K562 (cell line): Measurements from ENCODE around the gene CPPED1. TPM values are rescaled to one million over a fixed set of nuclear protein-coding genes. Genes with fewer than 3 reads are reported as not detected.

Source experiments
- ATF1 ChIP-seq, 2 experiments: fragments of 450-650 bp in 1 of 2; IDR thresholded peaks; 2 replicates each; pipeline ENCODE4 v1.6.1; 2016; ENCODE audit warnings: missing compliant biosample characterization in 1 of 2, missing genetic modification characterization in 1 of 2
- BACH1 ChIP-seq: fragments of 200-800 bp; sonication (Bioruptor generic); IDR thresholded peaks from 2 replicates; pipeline ENCODE4 v1.6.1; 2016; ENCODE audit warnings: missing genetic modification characterization, missing compliant biosample characterization
- HDAC6 ChIP-seq: IDR thresholded peaks from 2 replicates; pipeline ENCODE4 v1.6.1; 2012; ENCODE audit warnings: low read depth, mild to moderate bottlenecking, control low read depth, inconsistent platforms, low read length, moderate library complexity
- KDM5B ChIP-seq: fragments of 200-600 bp; sonication (generic); IDR thresholded peaks from 2 replicates; pipeline ENCODE4 v1.6.1; 2012; ENCODE audit warnings: low read depth, mild to moderate bottlenecking, moderate library complexity, low read length, control low read depth, inconsistent platforms; ENCODE audit not compliant: insufficient replicate concordance
- NONO ChIP-seq, 2 experiments: fragments of 200-400 bp in 1 of 2; fragments of 450-650 bp in 1 of 2; formaldehyde crosslinking in 1 of 2; IDR thresholded peaks; 2 replicates each; pipeline ENCODE4 v1.6.1; 2017; ENCODE audit warnings: low read depth in 2 of 2, mild to moderate bottlenecking in 2 of 2, moderate library complexity in 2 of 2, low read length in 1 of 2
- POLR2AphosphoS2 ChIP-seq: IDR thresholded peaks from 2 replicates; pipeline ENCODE4 v1.6.1; 2012; ENCODE audit warnings: low read length, improper control_type of control experiment
- SP2 ChIP-seq: IDR thresholded peaks from 2 replicates; pipeline ENCODE4 v1.6.1; 2011; ENCODE audit warnings: mild to moderate bottlenecking, low read depth, low read length, moderate library complexity; ENCODE audit not compliant: poor library complexity, severe bottlenecking; ENCODE audit errors: extremely low read depth
- SRSF9 ChIP-seq: fragments of 200-400 bp; formaldehyde crosslinking; IDR thresholded peaks from 2 replicates; pipeline ENCODE4 v1.6.1; 2017; ENCODE audit warnings: low read depth, low read length, borderline replicate concordance
- TARDBP ChIP-seq: fragments of 450-650 bp; IDR thresholded peaks from 2 replicates; pipeline ENCODE4 v1.6.1; 2016
- U2AF1 ChIP-seq: fragments of 200-400 bp; formaldehyde crosslinking; optimal IDR thresholded peaks from 2 replicates; pipeline ENCODE3; 2017; ENCODE audit warnings: mild to moderate bottlenecking, low read depth, low read length, moderate library complexity
- ZNF184 ChIP-seq: sonication (generic); formaldehyde crosslinking; IDR thresholded peaks from 2 replicates; pipeline ENCODE4 v1.5.0; 2020; ENCODE audit warnings: missing genetic modification reagents
- ZNF384 ChIP-seq: IDR thresholded peaks from 2 replicates; pipeline ENCODE4 v1.6.1; 2012; ENCODE audit warnings: low read depth, low read length, improper control_type of control experiment
- ZNF589 ChIP-seq: fragments of 200-800 bp; sonication (Bioruptor generic); IDR thresholded peaks from 2 replicates; pipeline ENCODE4 v1.6.1; 2016; ENCODE audit warnings: low read depth, missing genetic modification characterization, missing compliant biosample characterization
- ZNF778 ChIP-seq: fragments of 450-650 bp; formaldehyde crosslinking; IDR thresholded peaks from 2 replicates; pipeline ENCODE4 v1.4.0; 2020; ENCODE audit warnings: mild to moderate bottlenecking, moderate library complexity
- polyA plus RNA-seq, 8 experiments: library from polyadenylated mRNA; depleted of rRNA in 4 of 8; stranded (reverse) in 5 of 8; unstranded in 3 of 8; fragments of >200 nt; fragmentation: Nextera tagmentation in 2 of 8; fragmentation: Illumina TruSeq in 1 of 8; extraction: Ambion mirVana in 2 of 8; extraction: Trizol in 1 of 8; gene quantifications; 2 replicates each; pipeline versions ENCODE4 v1.2.1 to v1.2.3, GENCODE V29; 2011 to 2014; ENCODE audit warnings: inconsistent platforms in 1 of 8, missing spikeins in 1 of 8
- total RNA-seq, 7 experiments: library from RNA; depleted of rRNA in 6 of 7; stranded (reverse); fragments of >200 nt in 6 of 7; fragmentation: Illumina TruSeq in 2 of 7; extraction: Trizol in 2 of 7; gene quantifications; 2 replicates each; pipeline versions ENCODE4 v1.2.1 to v1.2.3, GENCODE V29; 2011 to 2021; ENCODE audit warnings: low replicate concordance in 1 of 7
- TF ChIP-seq, protein P1 (sequence below): IDR thresholded peaks from 2 replicates; pipeline ENCODE4 v1.6.1; 2016; ENCODE audit warnings: missing genetic modification characterization, missing compliant biosample characterization
- TF ChIP-seq, protein P2 (sequence below): fragments of 250-450 bp; sonication (Bioruptor Pico); IDR thresholded peaks from 2 replicates; pipeline ENCODE4 v1.8.0; 2022; ENCODE audit warnings: inconsistent platforms
- TF ChIP-seq, protein P3 (sequence below): fragments of 250-450 bp; sonication (Bioruptor Pico); IDR thresholded peaks from 2 replicates; pipeline ENCODE4 v1.5.0; 2021
- TF ChIP-seq, protein P4 (sequence below): fragments of 250-450 bp; sonication (Bioruptor Pico); IDR thresholded peaks from 2 replicates; pipeline ENCODE4 v1.8.0; 2021; ENCODE audit warnings: moderate library complexity, mild to moderate bottlenecking, inconsistent platforms

Gene CPPED1
- total and polyA plus RNA-seq, 9 of the 15 experiments (the other 6 are each of a cell fraction or from before 2014, with no cell fraction given): 7.5 to 25.7 (median 16.9) TPM

DNA sequence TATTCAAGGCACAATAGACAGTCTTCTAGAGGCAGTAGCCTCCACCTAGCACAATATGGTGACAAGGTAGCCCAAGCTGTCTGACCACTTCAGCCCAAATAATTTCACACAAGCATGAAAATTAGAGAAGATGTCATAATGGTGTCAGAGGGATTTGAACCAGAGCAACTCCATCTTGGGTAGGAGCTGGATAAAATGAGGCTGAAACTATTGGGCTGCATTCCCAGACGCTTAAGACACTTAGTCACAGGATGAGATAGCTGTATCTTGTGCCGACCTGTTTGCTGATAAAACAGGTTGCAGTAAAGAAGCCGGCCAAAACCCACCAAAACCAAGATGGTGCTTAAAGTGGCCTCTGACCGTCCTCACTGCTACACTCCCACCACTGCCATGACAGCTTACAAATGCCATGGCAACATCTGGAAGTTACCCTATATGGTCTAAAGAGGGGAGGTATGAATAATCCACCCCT lies 192.6 kb downstream of the CPPED1 start (continued):
- TF ChIP-seq, protein P1, sequence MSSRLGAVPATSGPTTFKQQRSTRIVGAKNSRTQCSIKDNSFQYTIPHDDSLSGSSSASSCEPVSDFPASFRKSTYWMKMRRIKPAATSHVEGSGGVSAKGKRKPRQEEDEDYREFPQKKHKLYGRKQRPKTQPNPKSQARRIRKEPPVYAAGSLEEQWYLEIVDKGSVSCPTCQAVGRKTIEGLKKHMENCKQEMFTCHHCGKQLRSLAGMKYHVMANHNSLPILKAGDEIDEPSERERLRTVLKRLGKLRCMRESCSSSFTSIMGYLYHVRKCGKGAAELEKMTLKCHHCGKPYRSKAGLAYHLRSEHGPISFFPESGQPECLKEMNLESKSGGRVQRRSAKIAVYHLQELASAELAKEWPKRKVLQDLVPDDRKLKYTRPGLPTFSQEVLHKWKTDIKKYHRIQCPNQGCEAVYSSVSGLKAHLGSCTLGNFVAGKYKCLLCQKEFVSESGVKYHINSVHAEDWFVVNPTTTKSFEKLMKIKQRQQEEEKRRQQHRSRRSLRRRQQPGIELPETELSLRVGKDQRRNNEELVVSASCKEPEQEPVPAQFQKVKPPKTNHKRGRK (tag): no peak
- TF ChIP-seq, protein P2, sequence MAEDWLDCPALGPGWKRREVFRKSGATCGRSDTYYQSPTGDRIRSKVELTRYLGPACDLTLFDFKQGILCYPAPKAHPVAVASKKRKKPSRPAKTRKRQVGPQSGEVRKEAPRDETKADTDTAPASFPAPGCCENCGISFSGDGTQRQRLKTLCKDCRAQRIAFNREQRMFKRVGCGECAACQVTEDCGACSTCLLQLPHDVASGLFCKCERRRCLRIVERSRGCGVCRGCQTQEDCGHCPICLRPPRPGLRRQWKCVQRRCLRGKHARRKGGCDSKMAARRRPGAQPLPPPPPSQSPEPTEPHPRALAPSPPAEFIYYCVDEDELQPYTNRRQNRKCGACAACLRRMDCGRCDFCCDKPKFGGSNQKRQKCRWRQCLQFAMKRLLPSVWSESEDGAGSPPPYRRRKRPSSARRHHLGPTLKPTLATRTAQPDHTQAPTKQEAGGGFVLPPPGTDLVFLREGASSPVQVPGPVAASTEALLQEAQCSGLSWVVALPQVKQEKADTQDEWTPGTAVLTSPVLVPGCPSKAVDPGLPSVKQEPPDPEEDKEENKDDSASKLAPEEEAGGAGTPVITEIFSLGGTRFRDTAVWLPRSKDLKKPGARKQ (CRISPR knock-in tag): no peak
- TF ChIP-seq, protein P3, sequence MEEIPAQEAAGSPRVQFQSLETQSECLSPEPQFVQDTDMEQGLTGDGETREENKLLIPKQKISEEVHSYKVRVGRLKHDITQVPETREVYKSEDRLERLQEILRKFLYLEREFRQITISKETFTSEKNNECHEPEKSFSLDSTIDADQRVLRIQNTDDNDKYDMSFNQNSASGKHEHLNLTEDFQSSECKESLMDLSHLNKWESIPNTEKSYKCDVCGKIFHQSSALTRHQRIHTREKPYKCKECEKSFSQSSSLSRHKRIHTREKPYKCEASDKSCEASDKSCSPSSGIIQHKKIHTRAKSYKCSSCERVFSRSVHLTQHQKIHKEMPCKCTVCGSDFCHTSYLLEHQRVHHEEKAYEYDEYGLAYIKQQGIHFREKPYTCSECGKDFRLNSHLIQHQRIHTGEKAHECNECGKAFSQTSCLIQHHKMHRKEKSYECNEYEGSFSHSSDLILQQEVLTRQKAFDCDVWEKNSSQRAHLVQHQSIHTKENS (CRISPR knock-in tag): no peak
- no peak for TF ChIP-seq ATF1 (CRISPR knock-in tag; IDR thresholded peaks at IDR 0.05)
- peak; percentile 31; the same call in 1 of the 2 replicates for TF ChIP-seq ATF1 (tag; IDR thresholded peaks at IDR 0.05)
- TF ChIP-seq ZNF384: no peak
- TF ChIP-seq KDM5B: no peak
- peak; percentile 100 for TF ChIP-seq ZNF589
- no peak for TF ChIP-seq ZNF184 (CRISPR knock-in tag)
- no peak for TF ChIP-seq U2AF1
- no peak for TF ChIP-seq HDAC6
- TF ChIP-seq BACH1: peak; percentile 98
- TF ChIP-seq SRSF9: no peak
- TF ChIP-seq, protein P4, sequence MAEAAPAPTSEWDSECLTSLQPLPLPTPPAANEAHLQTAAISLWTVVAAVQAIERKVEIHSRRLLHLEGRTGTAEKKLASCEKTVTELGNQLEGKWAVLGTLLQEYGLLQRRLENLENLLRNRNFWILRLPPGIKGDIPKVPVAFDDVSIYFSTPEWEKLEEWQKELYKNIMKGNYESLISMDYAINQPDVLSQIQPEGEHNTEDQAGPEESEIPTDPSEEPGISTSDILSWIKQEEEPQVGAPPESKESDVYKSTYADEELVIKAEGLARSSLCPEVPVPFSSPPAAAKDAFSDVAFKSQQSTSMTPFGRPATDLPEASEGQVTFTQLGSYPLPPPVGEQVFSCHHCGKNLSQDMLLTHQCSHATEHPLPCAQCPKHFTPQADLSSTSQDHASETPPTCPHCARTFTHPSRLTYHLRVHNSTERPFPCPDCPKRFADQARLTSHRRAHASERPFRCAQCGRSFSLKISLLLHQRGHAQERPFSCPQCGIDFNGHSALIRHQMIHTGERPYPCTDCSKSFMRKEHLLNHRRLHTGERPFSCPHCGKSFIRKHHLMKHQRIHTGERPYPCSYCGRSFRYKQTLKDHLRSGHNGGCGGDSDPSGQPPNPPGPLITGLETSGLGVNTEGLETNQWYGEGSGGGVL (CRISPR knock-in tag): peak; percentile 93
- no peak for TF ChIP-seq ZNF778
- no peak for TF ChIP-seq POLR2AphosphoS2
- TF ChIP-seq NONO (IDR thresholded peaks at IDR 0.05; ENCODE audit: low read depth in 2 of 2, low read length in 1 of 2): no peak
- TF ChIP-seq SP2: no peak
- TF ChIP-seq TARDBP: no peak
